Measurements from ENCODE around the gene BACH1. TPM values are rescaled to one million over a fixed set of nuclear protein-coding genes. Genes with fewer than 3 reads are reported as not detected.
A peak's percentile ranks its signal among the peaks of the same experiment; 100 is the strongest.

Gene BACH1
- total RNA-seq, 1 donor: 112 TPM

DNA sequence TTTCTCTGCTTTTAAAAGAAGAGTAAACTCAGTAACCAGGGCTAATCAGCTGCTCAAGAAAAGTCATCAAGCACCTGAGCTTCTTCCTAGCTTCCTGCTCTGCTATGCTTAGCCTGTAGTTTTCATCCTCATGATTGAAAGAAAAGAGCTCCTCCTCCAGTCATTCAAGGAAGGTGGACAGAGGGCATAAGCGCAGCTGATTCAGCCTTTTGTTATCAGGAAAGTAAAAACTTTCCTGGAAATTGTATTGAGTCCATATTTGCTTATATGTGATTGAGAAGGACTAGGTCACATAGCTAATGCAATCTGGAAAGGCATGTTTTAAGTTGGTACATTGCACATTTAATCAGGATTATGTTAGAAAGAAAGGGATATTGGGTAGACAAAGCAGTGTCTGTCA lies 8.5 kb upstream of the BACH1 start:
- DNase-seq (ENCODE audit: low read depth): no peak
- H3K4me3 ChIP-seq (ENCODE audit: low read depth, low read length): no peak overlapping the region
- TF ChIP-seq, protein P1, sequence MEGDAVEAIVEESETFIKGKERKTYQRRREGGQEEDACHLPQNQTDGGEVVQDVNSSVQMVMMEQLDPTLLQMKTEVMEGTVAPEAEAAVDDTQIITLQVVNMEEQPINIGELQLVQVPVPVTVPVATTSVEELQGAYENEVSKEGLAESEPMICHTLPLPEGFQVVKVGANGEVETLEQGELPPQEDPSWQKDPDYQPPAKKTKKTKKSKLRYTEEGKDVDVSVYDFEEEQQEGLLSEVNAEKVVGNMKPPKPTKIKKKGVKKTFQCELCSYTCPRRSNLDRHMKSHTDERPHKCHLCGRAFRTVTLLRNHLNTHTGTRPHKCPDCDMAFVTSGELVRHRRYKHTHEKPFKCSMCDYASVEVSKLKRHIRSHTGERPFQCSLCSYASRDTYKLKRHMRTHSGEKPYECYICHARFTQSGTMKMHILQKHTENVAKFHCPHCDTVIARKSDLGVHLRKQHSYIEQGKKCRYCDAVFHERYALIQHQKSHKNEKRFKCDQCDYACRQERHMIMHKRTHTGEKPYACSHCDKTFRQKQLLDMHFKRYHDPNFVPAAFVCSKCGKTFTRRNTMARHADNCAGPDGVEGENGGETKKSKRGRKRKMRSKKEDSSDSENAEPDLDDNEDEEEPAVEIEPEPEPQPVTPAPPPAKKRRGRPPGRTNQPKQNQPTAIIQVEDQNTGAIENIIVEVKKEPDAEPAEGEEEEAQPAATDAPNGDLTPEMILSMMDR (IDR thresholded peaks at IDR 0.05; ENCODE audit: insufficient read depth, low read depth, low read length): no peak

DNA sequence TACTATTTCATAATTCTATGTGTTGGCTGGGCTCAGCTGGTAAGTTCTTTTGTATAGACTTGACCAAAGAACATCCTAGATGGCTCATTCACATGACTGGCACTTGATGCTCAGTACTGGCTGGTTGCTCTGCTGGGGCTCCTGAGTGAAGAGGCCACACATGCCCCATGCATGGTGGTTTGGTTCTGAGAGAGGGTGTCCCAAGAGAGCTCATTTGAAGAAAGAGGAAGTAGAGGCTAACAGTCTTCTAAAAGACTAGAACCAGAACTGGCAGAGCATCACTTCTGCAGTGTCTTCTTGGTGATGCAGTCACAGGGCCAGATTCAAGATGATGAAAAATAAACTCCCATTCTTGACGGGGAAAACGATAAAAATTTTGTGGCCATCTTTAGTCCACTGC lies 5.2 kb upstream of the BACH1 start:
- no peak overlapping the region for H3K4me3 ChIP-seq (ENCODE audit: low read depth, low read length)
- DNase-seq (ENCODE audit: low read depth): no peak
- TF ChIP-seq, protein P1 (IDR thresholded peaks at IDR 0.05; ENCODE audit: insufficient read depth, low read depth, low read length): no peak

DNA sequence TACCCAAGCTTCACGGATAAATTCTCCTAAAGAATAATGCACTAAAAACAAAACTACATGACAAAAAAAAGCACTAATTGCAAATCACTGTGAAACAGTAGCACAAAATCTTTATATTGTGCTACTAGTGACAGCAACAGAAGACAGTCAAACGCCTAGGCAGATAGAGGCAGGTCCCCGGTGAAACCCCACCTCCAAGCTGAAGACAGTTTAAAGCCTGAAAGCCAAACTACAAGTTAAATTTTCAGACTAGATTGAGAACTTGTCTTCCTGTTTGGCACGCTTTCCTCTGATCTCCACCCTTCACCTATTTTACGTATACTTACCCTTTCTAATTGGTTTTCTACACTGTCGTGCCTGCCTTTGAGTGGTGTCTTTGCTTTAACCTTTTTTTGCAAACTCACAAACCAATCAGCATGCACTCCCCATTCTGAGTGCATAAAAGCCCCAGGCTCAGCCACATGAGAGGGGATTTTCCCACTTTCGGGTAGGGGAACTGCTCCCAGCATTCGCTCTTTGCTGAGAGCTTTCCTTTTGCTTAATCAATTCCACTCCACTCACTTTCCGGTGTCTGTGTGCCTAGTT lies 3.6 kb upstream of the BACH1 start:
- H3K4me3 ChIP-seq (ENCODE audit: low read depth, low read length): no peak overlapping the region
- DNase-seq (ENCODE audit: low read depth): no peak
- TF ChIP-seq, protein P1 (IDR thresholded peaks at IDR 0.05; ENCODE audit: insufficient read depth, low read depth, low read length): no peak

DNA sequence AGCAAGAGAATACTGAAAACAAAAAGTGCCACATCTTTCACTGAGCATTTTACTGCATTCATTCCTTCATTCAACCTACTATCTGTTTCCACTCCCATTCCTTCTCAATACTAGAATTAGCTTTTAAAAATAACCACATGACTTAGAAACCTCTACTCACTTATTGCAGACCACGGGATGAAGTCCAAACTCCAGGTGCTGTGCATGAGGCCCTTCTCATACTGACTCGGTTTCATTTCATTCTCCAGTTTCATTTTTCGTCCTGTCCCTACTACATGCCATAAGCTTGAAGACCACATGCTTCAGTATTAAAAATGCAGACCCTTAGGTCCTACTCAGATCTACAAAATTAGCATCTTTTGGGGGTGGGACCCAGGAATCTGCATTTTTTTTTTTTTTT lies 2.3 kb upstream of the BACH1 start:
- TF ChIP-seq, protein P1 (IDR thresholded peaks at IDR 0.05; ENCODE audit: insufficient read depth, low read depth, low read length): no peak
- DNase-seq (ENCODE audit: low read depth): no peak
- no peak overlapping the region for H3K4me3 ChIP-seq (ENCODE audit: low read depth, low read length)

DNA sequence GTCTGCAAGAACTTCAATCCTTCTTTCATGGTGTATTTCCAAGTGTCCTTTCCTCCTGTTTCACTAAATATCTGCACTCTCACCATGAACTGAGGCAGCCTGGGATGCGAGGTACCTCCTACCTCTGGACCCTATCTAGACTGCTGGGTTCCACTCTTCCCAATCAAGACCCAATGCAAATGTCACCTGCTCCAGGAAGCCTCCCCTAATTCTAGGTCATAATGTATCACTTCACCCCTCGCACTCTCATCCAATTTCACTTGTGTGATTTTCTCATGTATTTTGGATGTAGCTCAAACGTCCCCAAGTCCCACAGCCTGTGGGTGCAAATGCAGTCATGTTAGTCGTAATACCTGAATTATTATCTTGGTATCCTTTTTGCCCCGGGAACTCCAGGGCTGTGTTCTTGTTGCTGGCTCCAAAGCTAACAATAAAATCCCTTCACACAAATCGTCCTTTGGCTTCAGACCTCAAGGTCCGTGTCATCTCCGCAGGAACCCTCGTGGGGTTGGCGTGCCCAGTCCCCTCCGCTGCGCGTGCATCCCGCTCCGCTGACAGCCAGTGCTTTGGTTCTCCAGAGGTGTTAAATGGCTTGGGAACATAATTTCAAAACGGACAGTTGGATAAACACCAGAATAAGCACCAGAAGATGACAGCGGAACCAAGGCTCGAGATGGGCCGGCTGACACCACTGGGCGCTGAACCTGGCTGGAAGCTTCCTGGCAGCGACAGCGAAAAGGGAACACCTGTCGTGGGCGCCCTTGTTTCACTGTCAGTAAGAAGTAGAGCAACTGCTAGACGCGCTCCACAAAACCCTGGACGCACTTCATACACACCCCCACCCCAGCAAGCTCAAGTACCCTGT lies 1.0 kb upstream of the BACH1 start:
- peak overlapping the region; percentile 82 for H3K4me3 ChIP-seq (ENCODE audit: low read depth, low read length)
- TF ChIP-seq, protein P1 (IDR thresholded peaks at IDR 0.05; ENCODE audit: insufficient read depth, low read depth, low read length): no peak
- no peak for DNase-seq (ENCODE audit: low read depth)

DNA sequence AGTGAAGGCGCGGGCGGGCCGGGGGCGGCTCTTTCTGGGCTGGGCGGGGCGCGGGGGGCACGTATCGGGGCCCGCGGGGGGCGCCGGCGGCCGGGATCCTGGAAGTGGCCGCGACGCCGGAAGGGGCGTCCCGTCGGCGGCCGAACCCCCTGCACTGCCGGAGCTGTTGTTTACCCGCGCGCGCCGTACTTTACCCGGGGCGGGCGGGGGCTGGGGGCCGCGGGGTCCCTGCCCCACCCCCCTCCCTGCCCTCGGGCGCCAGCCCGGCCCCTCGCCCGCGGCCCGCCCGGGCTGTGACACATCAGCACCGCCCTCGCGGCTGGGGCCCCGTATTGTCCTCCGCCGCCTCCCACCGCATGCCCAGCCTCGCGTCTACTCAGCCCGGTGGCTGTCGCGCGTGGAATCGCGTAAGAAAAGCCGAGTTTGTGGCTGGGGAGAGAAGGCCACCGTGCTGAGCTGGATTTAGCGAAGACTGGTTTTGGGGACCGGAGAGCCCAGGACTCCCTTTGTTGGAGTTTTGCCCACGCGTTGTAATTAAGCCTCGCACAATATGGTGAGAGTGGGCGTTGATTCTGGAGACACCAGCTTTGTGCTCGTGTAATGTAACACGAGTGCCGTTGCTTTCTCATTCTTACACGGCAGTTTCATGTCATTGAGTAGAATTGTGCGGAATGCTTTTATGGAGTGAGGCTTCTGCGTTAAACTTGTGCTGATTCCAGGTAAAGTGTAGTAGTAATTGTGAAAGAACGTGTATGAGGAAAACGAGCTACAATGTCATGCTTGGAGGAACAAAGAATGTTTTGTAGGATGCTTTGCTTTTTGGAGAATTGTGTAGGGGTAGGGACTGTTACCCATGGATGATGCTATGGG lies 559 bp downstream of the BACH1 start:
- TF ChIP-seq, protein P1 (IDR thresholded peaks at IDR 0.05; ENCODE audit: insufficient read depth, low read depth, low read length): no peak
- H3K4me3 ChIP-seq (ENCODE audit: low read depth, low read length): peak overlapping the region; percentile 82
- peak; percentile 58 for DNase-seq (ENCODE audit: low read depth)

Data from fibroblast of villous mesenchyme (primary cell).